ENCODE measurements around the gene ALG10B.

- TF ChIP-seq EZH2 (IDR thresholded peaks at IDR 0.05; ENCODE audit: insufficient read depth, poor library complexity, severe bottlenecking) (no peak), EZH2phosphoT487 (IDR thresholded peaks at IDR 0.05; ENCODE audit: insufficient read depth, low read depth) (no peak)
These were observed at the start of gene ALG10B for GRCh38 chr12:38316391-38317129.
